D721Med (cell line): ENCODE results near the gene ANKRD63.

ENCODE experiments used
- DNase-seq: peaks from one replicate; pipeline ENCODE4 v3.0.0; 2011; ENCODE audit warnings: low spot score; ENCODE audit not compliant: insufficient read length
- FAIRE-seq: peaks from 2 replicates; lab custom pipeline; 2011; peaks lifted over from hg19 to GRCh38; lab: Jason Lieb, UNC
- CTCF ChIP-seq: IDR thresholded peaks from 2 replicates; pipeline ENCODE4 v1.5.1; 2012; ENCODE audit warnings: mild to moderate bottlenecking, control low read depth; ENCODE audit not compliant: insufficient read depth; ENCODE audit errors: missing control alignments

Gene ANKRD63

GRCh38 chr15:40272485-40273056, 10.3 kb downstream of the ANKRD63 start:
- no peak for DNase-seq
- peak; percentile 9 for TF ChIP-seq CTCF

GRCh38 chr15:40271685-40272484, 11.0 kb downstream of the ANKRD63 start:
- no peak for DNase-seq
- no peak for TF ChIP-seq CTCF
- FAIRE-seq, result no peak

More at GRCh38 chr15:40272485-40273056, 10.3 kb downstream of the ANKRD63 start:
- FAIRE-seq, result no peak

- DNase-seq (no peak), FAIRE-seq (no peak)
- no peak for TF ChIP-seq CTCF
Measured at GRCh38 chr15:40270246-40270995, 12.4 kb downstream of the ANKRD63 start.

- no peak for FAIRE-seq
- DNase-seq, result no peak
- TF ChIP-seq CTCF, result no peak
Measured at GRCh38 chr15:40269604-40270003, 13.3 kb downstream of the ANKRD63 start.

GRCh38 chr15:40267670-40268069, 15.2 kb downstream of the ANKRD63 start:
- DNase-seq (no peak), FAIRE-seq (no peak)
- no peak for TF ChIP-seq CTCF

- no peak for TF ChIP-seq CTCF
- no peak for DNase-seq
Measured at GRCh38 chr15:40266828-40267304, 16.0 kb downstream of the ANKRD63 start.

GRCh38 chr15:40265875-40266274, 17.0 kb downstream of the ANKRD63 start:
- no peak for DNase-seq
- no peak for FAIRE-seq
- no peak for TF ChIP-seq CTCF

More at GRCh38 chr15:40266828-40267304, 16.0 kb downstream of the ANKRD63 start:
- FAIRE-seq, result no peak
